Measurements from ENCODE around the gene LNX1. TPM values are rescaled to one million over a fixed set of nuclear protein-coding genes. Genes with fewer than 3 reads are reported as not detected.

LNX1 gene
- total RNA-seq, 1 donor from 2014 or later = 4.4 TPM

GRCh38 chr4:53431052-53431451 lies 160.2 kb downstream of the LNX1 start:
- TF ChIP-seq, protein P1, sequence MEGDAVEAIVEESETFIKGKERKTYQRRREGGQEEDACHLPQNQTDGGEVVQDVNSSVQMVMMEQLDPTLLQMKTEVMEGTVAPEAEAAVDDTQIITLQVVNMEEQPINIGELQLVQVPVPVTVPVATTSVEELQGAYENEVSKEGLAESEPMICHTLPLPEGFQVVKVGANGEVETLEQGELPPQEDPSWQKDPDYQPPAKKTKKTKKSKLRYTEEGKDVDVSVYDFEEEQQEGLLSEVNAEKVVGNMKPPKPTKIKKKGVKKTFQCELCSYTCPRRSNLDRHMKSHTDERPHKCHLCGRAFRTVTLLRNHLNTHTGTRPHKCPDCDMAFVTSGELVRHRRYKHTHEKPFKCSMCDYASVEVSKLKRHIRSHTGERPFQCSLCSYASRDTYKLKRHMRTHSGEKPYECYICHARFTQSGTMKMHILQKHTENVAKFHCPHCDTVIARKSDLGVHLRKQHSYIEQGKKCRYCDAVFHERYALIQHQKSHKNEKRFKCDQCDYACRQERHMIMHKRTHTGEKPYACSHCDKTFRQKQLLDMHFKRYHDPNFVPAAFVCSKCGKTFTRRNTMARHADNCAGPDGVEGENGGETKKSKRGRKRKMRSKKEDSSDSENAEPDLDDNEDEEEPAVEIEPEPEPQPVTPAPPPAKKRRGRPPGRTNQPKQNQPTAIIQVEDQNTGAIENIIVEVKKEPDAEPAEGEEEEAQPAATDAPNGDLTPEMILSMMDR (IDR thresholded peaks at IDR 0.05; ENCODE audit: insufficient read depth, low read depth, low read length) = no peak
- no peak for TF ChIP-seq EZH2 (IDR thresholded peaks at IDR 0.05; ENCODE audit: insufficient read depth, low read length)
- Histone ChIP-seq H3K27ac (ENCODE audit: low read depth, low read length) (no peak overlapping the region), H3K4me2 (ENCODE audit: low read length) (no peak overlapping the region), H4K20me1 (ENCODE audit: insufficient read depth, low read length) (no peaks in the 10 kb centered on the region), H3K4me3 (ENCODE audit: insufficient read depth, low read depth, low read length) (no peak overlapping the region), H3K9me3 (ENCODE audit: insufficient read depth, low read depth, low read length) (no peaks in the 10 kb centered on the region), H3K4me1 (ENCODE audit: insufficient read depth, low read length) (no peaks in the 10 kb centered on the region), H3K27me3 (ENCODE audit: insufficient read depth, low read length) (no peaks in the 10 kb centered on the region), H3K79me2 (ENCODE audit: insufficient read depth, low read length) (no peaks in the 10 kb centered on the region), H3K36me3 (ENCODE audit: insufficient read depth, low read length) (peaks cover 15% of the 10 kb centered on the region), H2AFZ (ENCODE audit: low read depth, low read length) (no peak overlapping the region), H3K9ac (ENCODE audit: low read length) (no peak overlapping the region)
- no peaks in the 10 kb centered on the region for H3K9me3 Mint-ChIP-seq (ENCODE audit: unreplicated experiment)
- H3K27ac Mint-ChIP-seq (ENCODE audit: unreplicated experiment) = no peak overlapping the region
- FAIRE-seq = no peak
- DNase-seq (ENCODE audit: low read depth) = no peak
- peaks cover 2% of the 10 kb centered on the region for H3K4me1 Mint-ChIP-seq (ENCODE audit: low read depth, unreplicated experiment)
- H3K27me3 Mint-ChIP-seq (ENCODE audit: low read depth, unreplicated experiment) = no peaks in the 10 kb centered on the region
- H3K4me3 Mint-ChIP-seq (ENCODE audit: unreplicated experiment) = no peak overlapping the region
- peaks cover 6% of the 10 kb centered on the region for H3K36me3 Mint-ChIP-seq (ENCODE audit: low read depth, unreplicated experiment)

DNA sequence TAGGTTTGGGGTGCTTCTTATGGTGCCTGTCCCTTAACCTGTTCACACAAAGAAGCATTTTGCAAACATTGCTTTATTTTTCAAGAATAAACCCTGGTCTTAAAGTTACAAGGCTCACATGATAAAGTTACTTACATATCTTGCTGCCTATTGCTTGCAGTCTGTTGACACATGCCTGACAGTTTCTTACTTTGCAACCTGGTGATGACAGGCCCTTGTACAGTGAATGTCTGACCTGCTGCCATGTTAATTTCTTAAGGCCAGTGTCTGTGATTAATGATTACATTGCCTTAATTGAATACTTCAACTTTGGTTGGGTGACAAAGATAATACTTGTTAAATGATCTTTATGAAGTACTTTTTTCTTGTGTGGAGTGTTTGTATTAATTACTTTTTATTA lies 163.9 kb downstream of the LNX1 start:
- Mint-ChIP-seq H3K4me3 (ENCODE audit: unreplicated experiment) (no peak overlapping the region), H3K27me3 (ENCODE audit: low read depth, unreplicated experiment) (no peaks in the 10 kb centered on the region), H3K36me3 (ENCODE audit: low read depth, unreplicated experiment) (peaks cover 3% of the 10 kb centered on the region), H3K27ac (ENCODE audit: unreplicated experiment) (no peak overlapping the region), H3K9me3 (ENCODE audit: unreplicated experiment) (no peaks in the 10 kb centered on the region), H3K4me1 (ENCODE audit: low read depth, unreplicated experiment) (peaks cover 2% of the 10 kb centered on the region)
- Histone ChIP-seq H3K9ac (ENCODE audit: low read length) (no peak overlapping the region), H3K4me3 (ENCODE audit: insufficient read depth, low read depth, low read length) (no peak overlapping the region), H3K79me2 (ENCODE audit: insufficient read depth, low read length) (no peaks in the 10 kb centered on the region), H3K27me3 (ENCODE audit: insufficient read depth, low read length) (no peaks in the 10 kb centered on the region), H3K4me2 (ENCODE audit: low read length) (no peak overlapping the region), H3K27ac (ENCODE audit: low read depth, low read length) (no peak overlapping the region), H3K9me3 (ENCODE audit: insufficient read depth, low read depth, low read length) (no peaks in the 10 kb centered on the region), H3K36me3 (ENCODE audit: insufficient read depth, low read length) (peaks cover 15% of the 10 kb centered on the region), H2AFZ (ENCODE audit: low read depth, low read length) (no peak overlapping the region), H4K20me1 (ENCODE audit: insufficient read depth, low read length) (no peaks in the 10 kb centered on the region), H3K4me1 (ENCODE audit: insufficient read depth, low read length) (no peaks in the 10 kb centered on the region)
- DNase-seq (ENCODE audit: low read depth) = no peak
- no peak for TF ChIP-seq EZH2 (IDR thresholded peaks at IDR 0.05; ENCODE audit: insufficient read depth, low read length)
- TF ChIP-seq, protein P1 (IDR thresholded peaks at IDR 0.05; ENCODE audit: insufficient read depth, low read depth, low read length) = no peak
- FAIRE-seq = no peak

GRCh38 chr4:53424280-53424679 lies 167.0 kb downstream of the LNX1 start:
- H3K4me3 Mint-ChIP-seq (ENCODE audit: unreplicated experiment) = no peak overlapping the region
- Histone ChIP-seq H3K9me3 (ENCODE audit: insufficient read depth, low read depth, low read length) (no peaks in the 10 kb centered on the region), H3K27ac (ENCODE audit: low read depth, low read length) (no peak overlapping the region), H3K4me2 (ENCODE audit: low read length) (no peak overlapping the region), H3K79me2 (ENCODE audit: insufficient read depth, low read length) (no peaks in the 10 kb centered on the region), H2AFZ (ENCODE audit: low read depth, low read length) (no peak overlapping the region), H3K4me3 (ENCODE audit: insufficient read depth, low read depth, low read length) (no peak overlapping the region), H3K27me3 (ENCODE audit: insufficient read depth, low read length) (no peaks in the 10 kb centered on the region), H4K20me1 (ENCODE audit: insufficient read depth, low read length) (no peaks in the 10 kb centered on the region), H3K4me1 (ENCODE audit: insufficient read depth, low read length) (no peaks in the 10 kb centered on the region), H3K9ac (ENCODE audit: low read length) (no peak overlapping the region), H3K36me3 (ENCODE audit: insufficient read depth, low read length) (peaks cover 15% of the 10 kb centered on the region)
- H3K4me1 Mint-ChIP-seq (ENCODE audit: low read depth, unreplicated experiment) = no peaks in the 10 kb centered on the region
- H3K27ac Mint-ChIP-seq (ENCODE audit: unreplicated experiment) = no peak overlapping the region
- no peaks in the 10 kb centered on the region for H3K36me3 Mint-ChIP-seq (ENCODE audit: low read depth, unreplicated experiment)
- DNase-seq (ENCODE audit: low read depth) (no peak), FAIRE-seq (no peak)
- TF ChIP-seq, protein P1 (IDR thresholded peaks at IDR 0.05; ENCODE audit: insufficient read depth, low read depth, low read length) = no peak
- TF ChIP-seq EZH2 (IDR thresholded peaks at IDR 0.05; ENCODE audit: insufficient read depth, low read length) = no peak
- no peaks in the 10 kb centered on the region for H3K27me3 Mint-ChIP-seq (ENCODE audit: low read depth, unreplicated experiment)
- no peaks in the 10 kb centered on the region for H3K9me3 Mint-ChIP-seq (ENCODE audit: unreplicated experiment)
